K562 (cell line): ENCODE measurements around the gene F11R. TPM values are rescaled to one million over a fixed set of nuclear protein-coding genes. Genes with fewer than 3 reads are reported as not detected.

ENCODE experiments used
- FUS ChIP-seq: fragments of 200-400 bp; formaldehyde crosslinking; optimal IDR thresholded peaks from 2 replicates; pipeline ENCODE3; 2017; ENCODE audit warnings: low read depth, low read length
- TCF3 ChIP-seq: sonication (generic); formaldehyde crosslinking; IDR thresholded peaks from 2 replicates; pipeline ENCODE4 v1.4.0; 2020; ENCODE audit warnings: mild to moderate bottlenecking, missing genetic modification reagents
- YY1 ChIP-seq, 3 experiments: IDR thresholded peaks; 2 replicates each; pipeline ENCODE4 v1.6.1; 2011; ENCODE audit warnings: low read length in 2 of 3, mild to moderate bottlenecking in 2 of 3, moderate library complexity in 2 of 3, borderline replicate concordance in 1 of 3, control low read depth in 1 of 3, low read depth in 1 of 3; ENCODE audit not compliant: insufficient read depth in 3 of 3, insufficient replicate concordance in 2 of 3, control insufficient read depth in 1 of 3, insufficient read length in 1 of 3; ENCODE audit errors: extremely low read depth in 1 of 3
- ZNF41 ChIP-seq: fragments of 250-450 bp; sonication (Bioruptor Pico); conservative IDR thresholded peaks from 2 replicates; pipeline ENCODE4 v1.4.0; 2020; ENCODE audit warnings: mild to moderate bottlenecking
- ZNF507 ChIP-seq: conservative IDR thresholded peaks from 2 replicates; pipeline ENCODE4 v1.6.1; 2017; ENCODE audit warnings: missing genetic modification characterization, missing compliant biosample characterization
- polyA plus RNA-seq, 8 experiments: library from polyadenylated mRNA; depleted of rRNA in 4 of 8; stranded (reverse) in 5 of 8; unstranded in 3 of 8; fragments of >200 nt; fragmentation: Nextera tagmentation in 2 of 8; fragmentation: Illumina TruSeq in 1 of 8; extraction: Ambion mirVana in 2 of 8; extraction: Trizol in 1 of 8; gene quantifications; 2 replicates each; pipeline versions ENCODE4 v1.2.1 to v1.2.3, GENCODE V29; 2011 to 2014; ENCODE audit warnings: inconsistent platforms in 1 of 8, missing spikeins in 1 of 8
- total RNA-seq, 7 experiments: library from RNA; depleted of rRNA in 6 of 7; stranded (reverse); fragments of >200 nt in 6 of 7; fragmentation: Illumina TruSeq in 2 of 7; extraction: Trizol in 2 of 7; gene quantifications; 2 replicates each; pipeline versions ENCODE4 v1.2.1 to v1.2.3, GENCODE V29; 2011 to 2021; ENCODE audit warnings: low replicate concordance in 1 of 7
- TF ChIP-seq, protein P1 (sequence below): IDR thresholded peaks from 2 replicates; pipeline ENCODE4 v1.6.1; 2011; ENCODE audit warnings: borderline replicate concordance, low read depth, mild to moderate bottlenecking, moderate library complexity, low read length; ENCODE audit not compliant: insufficient read depth, poor library complexity, severe bottlenecking
- TF ChIP-seq, protein P2 (sequence below): fragments of 450-650 bp; IDR thresholded peaks from 2 replicates; pipeline ENCODE4 v1.6.1; 2016; ENCODE audit warnings: mild to moderate bottlenecking, moderate library complexity
- TF ChIP-seq, protein P3 (sequence below): fragments of 250-450 bp; sonication (Bioruptor Pico); IDR thresholded peaks from 2 replicates; pipeline ENCODE4 v1.9.0; 2021; ENCODE audit warnings: mild to moderate bottlenecking, inconsistent platforms

Gene F11R
- total and polyA plus RNA-seq, 9 of the 15 experiments (the other 6 are each of a cell fraction or from before 2014, with no cell fraction given): 27.4 to 187 (median 52.5) TPM

DNA sequence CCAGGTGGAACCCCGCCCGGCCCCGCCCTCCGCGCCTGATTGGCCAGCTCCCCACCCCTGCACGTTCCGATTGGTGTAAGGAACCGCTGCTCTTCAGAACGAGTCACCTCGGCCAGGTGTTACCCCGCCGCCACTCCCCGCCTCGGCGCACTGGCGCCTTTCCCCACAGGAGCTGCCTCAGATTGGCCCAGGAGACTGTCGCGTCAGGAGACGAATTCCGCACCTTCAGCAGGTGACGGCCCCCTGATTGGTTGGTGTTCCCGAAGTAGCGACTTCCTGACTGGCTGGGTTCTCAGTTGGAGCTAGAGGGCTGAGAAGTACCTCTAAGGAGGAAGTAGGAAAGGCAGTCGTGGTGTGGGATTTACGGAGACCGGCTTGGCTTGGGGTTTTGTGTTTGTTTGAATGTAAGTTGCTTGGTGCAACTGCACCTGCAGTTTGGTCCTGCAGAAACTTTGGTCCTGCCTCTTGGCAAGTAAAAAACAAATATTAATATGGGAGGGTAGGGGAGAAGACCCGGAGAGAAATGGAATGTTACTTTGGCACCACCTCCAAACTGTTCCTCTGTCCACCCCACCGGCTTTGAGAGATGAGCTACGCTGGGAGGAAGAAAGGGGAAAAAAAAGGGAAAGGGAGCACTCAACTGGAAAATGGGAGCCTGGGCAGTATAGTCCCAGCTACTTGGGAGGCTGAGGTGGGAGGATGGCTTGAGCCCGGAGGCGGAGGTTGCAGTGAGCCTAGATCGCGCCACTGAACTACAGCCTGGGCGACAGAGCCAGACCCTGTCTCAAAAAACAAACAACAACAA is 415 bp upstream of the F11R start (continued):
- TF ChIP-seq, protein P1, sequence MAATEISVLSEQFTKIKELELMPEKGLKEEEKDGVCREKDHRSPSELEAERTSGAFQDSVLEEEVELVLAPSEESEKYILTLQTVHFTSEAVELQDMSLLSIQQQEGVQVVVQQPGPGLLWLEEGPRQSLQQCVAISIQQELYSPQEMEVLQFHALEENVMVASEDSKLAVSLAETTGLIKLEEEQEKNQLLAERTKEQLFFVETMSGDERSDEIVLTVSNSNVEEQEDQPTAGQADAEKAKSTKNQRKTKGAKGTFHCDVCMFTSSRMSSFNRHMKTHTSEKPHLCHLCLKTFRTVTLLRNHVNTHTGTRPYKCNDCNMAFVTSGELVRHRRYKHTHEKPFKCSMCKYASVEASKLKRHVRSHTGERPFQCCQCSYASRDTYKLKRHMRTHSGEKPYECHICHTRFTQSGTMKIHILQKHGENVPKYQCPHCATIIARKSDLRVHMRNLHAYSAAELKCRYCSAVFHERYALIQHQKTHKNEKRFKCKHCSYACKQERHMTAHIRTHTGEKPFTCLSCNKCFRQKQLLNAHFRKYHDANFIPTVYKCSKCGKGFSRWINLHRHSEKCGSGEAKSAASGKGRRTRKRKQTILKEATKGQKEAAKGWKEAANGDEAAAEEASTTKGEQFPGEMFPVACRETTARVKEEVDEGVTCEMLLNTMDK: no peak
- peak in 1 of 3 experiments; percentile 39 for TF ChIP-seq YY1 (IDR thresholded peaks at IDR 0.05; ENCODE audit: borderline replicate concordance in 1 of 3, control insufficient read depth in 1 of 3, extremely low read depth in 1 of 3, insufficient read depth in 3 of 3, insufficient read length in 1 of 3, insufficient replicate concordance in 2 of 3, low read depth in 1 of 3, low read length in 2 of 3)
- no peak for TF ChIP-seq ZNF507 (tag)
- TF ChIP-seq FUS: no peak
- no peak for TF ChIP-seq ZNF41
- TF ChIP-seq TCF3 (CRISPR knock-in tag): no peak
- TF ChIP-seq, protein P2, sequence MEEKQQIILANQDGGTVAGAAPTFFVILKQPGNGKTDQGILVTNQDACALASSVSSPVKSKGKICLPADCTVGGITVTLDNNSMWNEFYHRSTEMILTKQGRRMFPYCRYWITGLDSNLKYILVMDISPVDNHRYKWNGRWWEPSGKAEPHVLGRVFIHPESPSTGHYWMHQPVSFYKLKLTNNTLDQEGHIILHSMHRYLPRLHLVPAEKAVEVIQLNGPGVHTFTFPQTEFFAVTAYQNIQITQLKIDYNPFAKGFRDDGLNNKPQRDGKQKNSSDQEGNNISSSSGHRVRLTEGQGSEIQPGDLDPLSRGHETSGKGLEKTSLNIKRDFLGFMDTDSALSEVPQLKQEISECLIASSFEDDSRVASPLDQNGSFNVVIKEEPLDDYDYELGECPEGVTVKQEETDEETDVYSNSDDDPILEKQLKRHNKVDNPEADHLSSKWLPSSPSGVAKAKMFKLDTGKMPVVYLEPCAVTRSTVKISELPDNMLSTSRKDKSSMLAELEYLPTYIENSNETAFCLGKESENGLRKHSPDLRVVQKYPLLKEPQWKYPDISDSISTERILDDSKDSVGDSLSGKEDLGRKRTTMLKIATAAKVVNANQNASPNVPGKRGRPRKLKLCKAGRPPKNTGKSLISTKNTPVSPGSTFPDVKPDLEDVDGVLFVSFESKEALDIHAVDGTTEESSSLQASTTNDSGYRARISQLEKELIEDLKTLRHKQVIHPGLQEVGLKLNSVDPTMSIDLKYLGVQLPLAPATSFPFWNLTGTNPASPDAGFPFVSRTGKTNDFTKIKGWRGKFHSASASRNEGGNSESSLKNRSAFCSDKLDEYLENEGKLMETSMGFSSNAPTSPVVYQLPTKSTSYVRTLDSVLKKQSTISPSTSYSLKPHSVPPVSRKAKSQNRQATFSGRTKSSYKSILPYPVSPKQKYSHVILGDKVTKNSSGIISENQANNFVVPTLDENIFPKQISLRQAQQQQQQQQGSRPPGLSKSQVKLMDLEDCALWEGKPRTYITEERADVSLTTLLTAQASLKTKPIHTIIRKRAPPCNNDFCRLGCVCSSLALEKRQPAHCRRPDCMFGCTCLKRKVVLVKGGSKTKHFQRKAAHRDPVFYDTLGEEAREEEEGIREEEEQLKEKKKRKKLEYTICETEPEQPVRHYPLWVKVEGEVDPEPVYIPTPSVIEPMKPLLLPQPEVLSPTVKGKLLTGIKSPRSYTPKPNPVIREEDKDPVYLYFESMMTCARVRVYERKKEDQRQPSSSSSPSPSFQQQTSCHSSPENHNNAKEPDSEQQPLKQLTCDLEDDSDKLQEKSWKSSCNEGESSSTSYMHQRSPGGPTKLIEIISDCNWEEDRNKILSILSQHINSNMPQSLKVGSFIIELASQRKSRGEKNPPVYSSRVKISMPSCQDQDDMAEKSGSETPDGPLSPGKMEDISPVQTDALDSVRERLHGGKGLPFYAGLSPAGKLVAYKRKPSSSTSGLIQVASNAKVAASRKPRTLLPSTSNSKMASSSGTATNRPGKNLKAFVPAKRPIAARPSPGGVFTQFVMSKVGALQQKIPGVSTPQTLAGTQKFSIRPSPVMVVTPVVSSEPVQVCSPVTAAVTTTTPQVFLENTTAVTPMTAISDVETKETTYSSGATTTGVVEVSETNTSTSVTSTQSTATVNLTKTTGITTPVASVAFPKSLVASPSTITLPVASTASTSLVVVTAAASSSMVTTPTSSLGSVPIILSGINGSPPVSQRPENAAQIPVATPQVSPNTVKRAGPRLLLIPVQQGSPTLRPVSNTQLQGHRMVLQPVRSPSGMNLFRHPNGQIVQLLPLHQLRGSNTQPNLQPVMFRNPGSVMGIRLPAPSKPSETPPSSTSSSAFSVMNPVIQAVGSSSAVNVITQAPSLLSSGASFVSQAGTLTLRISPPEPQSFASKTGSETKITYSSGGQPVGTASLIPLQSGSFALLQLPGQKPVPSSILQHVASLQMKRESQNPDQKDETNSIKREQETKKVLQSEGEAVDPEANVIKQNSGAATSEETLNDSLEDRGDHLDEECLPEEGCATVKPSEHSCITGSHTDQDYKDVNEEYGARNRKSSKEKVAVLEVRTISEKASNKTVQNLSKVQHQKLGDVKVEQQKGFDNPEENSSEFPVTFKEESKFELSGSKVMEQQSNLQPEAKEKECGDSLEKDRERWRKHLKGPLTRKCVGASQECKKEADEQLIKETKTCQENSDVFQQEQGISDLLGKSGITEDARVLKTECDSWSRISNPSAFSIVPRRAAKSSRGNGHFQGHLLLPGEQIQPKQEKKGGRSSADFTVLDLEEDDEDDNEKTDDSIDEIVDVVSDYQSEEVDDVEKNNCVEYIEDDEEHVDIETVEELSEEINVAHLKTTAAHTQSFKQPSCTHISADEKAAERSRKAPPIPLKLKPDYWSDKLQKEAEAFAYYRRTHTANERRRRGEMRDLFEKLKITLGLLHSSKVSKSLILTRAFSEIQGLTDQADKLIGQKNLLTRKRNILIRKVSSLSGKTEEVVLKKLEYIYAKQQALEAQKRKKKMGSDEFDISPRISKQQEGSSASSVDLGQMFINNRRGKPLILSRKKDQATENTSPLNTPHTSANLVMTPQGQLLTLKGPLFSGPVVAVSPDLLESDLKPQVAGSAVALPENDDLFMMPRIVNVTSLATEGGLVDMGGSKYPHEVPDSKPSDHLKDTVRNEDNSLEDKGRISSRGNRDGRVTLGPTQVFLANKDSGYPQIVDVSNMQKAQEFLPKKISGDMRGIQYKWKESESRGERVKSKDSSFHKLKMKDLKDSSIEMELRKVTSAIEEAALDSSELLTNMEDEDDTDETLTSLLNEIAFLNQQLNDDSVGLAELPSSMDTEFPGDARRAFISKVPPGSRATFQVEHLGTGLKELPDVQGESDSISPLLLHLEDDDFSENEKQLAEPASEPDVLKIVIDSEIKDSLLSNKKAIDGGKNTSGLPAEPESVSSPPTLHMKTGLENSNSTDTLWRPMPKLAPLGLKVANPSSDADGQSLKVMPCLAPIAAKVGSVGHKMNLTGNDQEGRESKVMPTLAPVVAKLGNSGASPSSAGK: peak; percentile 65
- TF ChIP-seq, protein P3, sequence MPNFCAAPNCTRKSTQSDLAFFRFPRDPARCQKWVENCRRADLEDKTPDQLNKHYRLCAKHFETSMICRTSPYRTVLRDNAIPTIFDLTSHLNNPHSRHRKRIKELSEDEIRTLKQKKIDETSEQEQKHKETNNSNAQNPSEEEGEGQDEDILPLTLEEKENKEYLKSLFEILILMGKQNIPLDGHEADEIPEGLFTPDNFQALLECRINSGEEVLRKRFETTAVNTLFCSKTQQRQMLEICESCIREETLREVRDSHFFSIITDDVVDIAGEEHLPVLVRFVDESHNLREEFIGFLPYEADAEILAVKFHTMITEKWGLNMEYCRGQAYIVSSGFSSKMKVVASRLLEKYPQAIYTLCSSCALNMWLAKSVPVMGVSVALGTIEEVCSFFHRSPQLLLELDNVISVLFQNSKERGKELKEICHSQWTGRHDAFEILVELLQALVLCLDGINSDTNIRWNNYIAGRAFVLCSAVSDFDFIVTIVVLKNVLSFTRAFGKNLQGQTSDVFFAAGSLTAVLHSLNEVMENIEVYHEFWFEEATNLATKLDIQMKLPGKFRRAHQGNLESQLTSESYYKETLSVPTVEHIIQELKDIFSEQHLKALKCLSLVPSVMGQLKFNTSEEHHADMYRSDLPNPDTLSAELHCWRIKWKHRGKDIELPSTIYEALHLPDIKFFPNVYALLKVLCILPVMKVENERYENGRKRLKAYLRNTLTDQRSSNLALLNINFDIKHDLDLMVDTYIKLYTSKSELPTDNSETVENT (CRISPR knock-in tag): 0 out of 2 replicates have a peak, but pooled peaks have one; percentile 11
